ENCODE data around the gene PCDHA4.
"Not testable (repeated sequence)": the region's sequence is repeated elsewhere in the genome, so short reads cannot be mapped to it uniquely, and the experiment has no call there.

PCDHA4 gene

GRCh38 chr5:140848139-140849102 lies 41.6 kb downstream of the PCDHA4 start, which contains the start of gene PCDHA9:
Gene PCDHA9 (plus strand): TSS chr5:140848382. CDS start chr5:140848496, 114 bp downstream.
- peaks cover 0 to 40% of the 10 kb centered on the region in 2 donors for H3K9me3 ChIP-seq (replicated peaks in 1 of 2; ENCODE audit: control insufficient read depth in 2 of 2, insufficient read depth in 1 of 2, low read depth in 1 of 2, low read length in 2 of 2)
- not testable (repeated sequence) for H4K91ac ChIP-seq (ENCODE audit: low read depth, low read length, poor library complexity); H3K4me1 ChIP-seq (ENCODE audit: control insufficient read depth in 2 of 2, insufficient read depth in 1 of 2, low read depth in 1 of 2, low read length in 2 of 2); H3K4me2 ChIP-seq (ENCODE audit: insufficient read depth, low read length, poor library complexity, severe bottlenecking); H2AK5ac ChIP-seq (ENCODE audit: low read depth, low read length); H3K27me3 ChIP-seq (ENCODE audit: control insufficient read depth in 3 of 3, insufficient read depth in 3 of 3, low read depth in 1 of 3, low read length in 3 of 3); H3K18ac ChIP-seq (ENCODE audit: low read length); H2BK15ac ChIP-seq (ENCODE audit: low read length); H3K23ac ChIP-seq (ENCODE audit: low read depth, low read length, poor library complexity); H3K4ac ChIP-seq (ENCODE audit: low read length); H3K36me3 ChIP-seq (replicated peaks in 1 of 2; ENCODE audit: control insufficient read depth in 2 of 2, insufficient read depth in 2 of 2, low read length in 2 of 2); H2BK12ac ChIP-seq (ENCODE audit: low read length); H3K27ac ChIP-seq (replicated peaks; ENCODE audit: low read length); H2BK5ac ChIP-seq (ENCODE audit: low read length); H3K14ac ChIP-seq (ENCODE audit: low read length); H3K9ac ChIP-seq (ENCODE audit: low read depth, low read length, poor library complexity); H3K4me3 ChIP-seq (ENCODE audit: low read length in 2 of 2); H2BK120ac ChIP-seq (ENCODE audit: low read depth, low read length); DNase-seq (ENCODE audit: low spot score); H3K79me1 ChIP-seq (ENCODE audit: low read depth, low read length); H4K8ac ChIP-seq (ENCODE audit: low read depth, low read length); H2AFZ ChIP-seq (ENCODE audit: low read length)
- no CpG with 5 or more reads among the region's 48 CpGs for WGBS, 2 donors (ENCODE audit: extremely low coverage in 2 of 2, insufficient read length in 2 of 2, insufficient replicate concordance in 1 of 2)

- not testable (repeated sequence) for H2BK120ac ChIP-seq (ENCODE audit: low read depth, low read length); H2AK5ac ChIP-seq (ENCODE audit: low read depth, low read length); H3K4me3 ChIP-seq (ENCODE audit: low read length in 2 of 2); H3K9ac ChIP-seq (ENCODE audit: low read depth, low read length, poor library complexity); H4K8ac ChIP-seq (ENCODE audit: low read depth, low read length); H3K4me2 ChIP-seq (ENCODE audit: insufficient read depth, low read length, poor library complexity, severe bottlenecking); H3K4me1 ChIP-seq (ENCODE audit: control insufficient read depth in 2 of 2, insufficient read depth in 1 of 2, low read depth in 1 of 2, low read length in 2 of 2); DNase-seq (ENCODE audit: low spot score); H3K27me3 ChIP-seq (ENCODE audit: control insufficient read depth in 3 of 3, insufficient read depth in 3 of 3, low read depth in 1 of 3, low read length in 3 of 3); H2AFZ ChIP-seq (ENCODE audit: low read length); H2BK5ac ChIP-seq (ENCODE audit: low read length); H4K91ac ChIP-seq (ENCODE audit: low read depth, low read length, poor library complexity); H2BK15ac ChIP-seq (ENCODE audit: low read length); H3K23ac ChIP-seq (ENCODE audit: low read depth, low read length, poor library complexity); H3K36me3 ChIP-seq (replicated peaks in 1 of 2; ENCODE audit: control insufficient read depth in 2 of 2, insufficient read depth in 2 of 2, low read length in 2 of 2); H3K27ac ChIP-seq (replicated peaks; ENCODE audit: low read length); H2BK12ac ChIP-seq (ENCODE audit: low read length); H3K18ac ChIP-seq (ENCODE audit: low read length); H3K79me1 ChIP-seq (ENCODE audit: low read depth, low read length); H3K4ac ChIP-seq (ENCODE audit: low read length); H3K14ac ChIP-seq (ENCODE audit: low read length)
- H3K9me3 ChIP-seq (replicated peaks in 1 of 2; ENCODE audit: control insufficient read depth in 2 of 2, insufficient read depth in 1 of 2, low read depth in 1 of 2, low read length in 2 of 2): peaks cover 0 to 30% of the 10 kb centered on the region in 2 donors
- WGBS, 2 donors (ENCODE audit: extremely low coverage in 2 of 2, insufficient read length in 2 of 2, insufficient replicate concordance in 1 of 2): no CpG with 5 or more reads among the region's 101 CpGs
Measured at GRCh38 chr5:140849831-140850634, 43.2 kb downstream of the PCDHA4 start.

GRCh38 chr5:140855772-140856674 lies 49.2 kb downstream of the PCDHA4 start, which contains the start of gene PCDHA10:
Gene PCDHA10 (plus strand): TSS chr5:140855897. CDS start chr5:140856049, 152 bp downstream.
- WGBS, 2 donors (ENCODE audit: extremely low coverage in 2 of 2, insufficient read length in 2 of 2, insufficient replicate concordance in 1 of 2): no CpG with 5 or more reads among the region's 44 CpGs
- peak within 1 kb of the TSS in 1 of 2 donors; percentile 74 for H3K4me3 ChIP-seq (ENCODE audit: low read length in 2 of 2)
- H4K8ac ChIP-seq (ENCODE audit: low read depth, low read length): no peak within 1 kb of the TSS

More at GRCh38 chr5:140855772-140856674, 49.2 kb downstream of the PCDHA4 start, which contains the start of gene PCDHA10:
- H3K4me1 ChIP-seq (ENCODE audit: control insufficient read depth in 2 of 2, insufficient read depth in 1 of 2, low read depth in 1 of 2, low read length in 2 of 2): no peaks in the 10 kb centered on the region
- H2AK5ac ChIP-seq (ENCODE audit: low read depth, low read length): no peak within 1 kb of the TSS
- no peak within 1 kb of the TSS for H2BK15ac ChIP-seq (ENCODE audit: low read length)
- no peak within 1 kb of the TSS for H3K14ac ChIP-seq (ENCODE audit: low read length)
- H4K91ac ChIP-seq (ENCODE audit: low read depth, low read length, poor library complexity): no peak within 1 kb of the TSS
- H2BK12ac ChIP-seq (ENCODE audit: low read length): no peak within 1 kb of the TSS
- H3K9me3 ChIP-seq (replicated peaks in 1 of 2; ENCODE audit: control insufficient read depth in 2 of 2, insufficient read depth in 1 of 2, low read depth in 1 of 2, low read length in 2 of 2): peaks cover 5 to 34% of the 10 kb centered on the region in 2 donors
- peak within 1 kb of the TSS; percentile 44 for H3K9ac ChIP-seq (ENCODE audit: low read depth, low read length, poor library complexity)
- H3K4ac ChIP-seq (ENCODE audit: low read length): no peak within 1 kb of the TSS
- DNase-seq (ENCODE audit: low spot score): peak; percentile 24
- no peaks in the 10 kb centered on the region for H3K27me3 ChIP-seq (ENCODE audit: control insufficient read depth in 3 of 3, insufficient read depth in 3 of 3, low read depth in 1 of 3, low read length in 3 of 3)
- no peak within 1 kb of the TSS for H3K4me2 ChIP-seq (ENCODE audit: insufficient read depth, low read length, poor library complexity, severe bottlenecking)
- H3K36me3 ChIP-seq (replicated peaks in 1 of 2; ENCODE audit: control insufficient read depth in 2 of 2, insufficient read depth in 2 of 2, low read length in 2 of 2): peaks cover 0 to 11% of the 10 kb centered on the region in 2 donors
- no peak within 1 kb of the TSS for H2AFZ ChIP-seq (ENCODE audit: low read length)
- H3K23ac ChIP-seq (ENCODE audit: low read depth, low read length, poor library complexity): no peak within 1 kb of the TSS
- H2BK120ac ChIP-seq (ENCODE audit: low read depth, low read length): no peak within 1 kb of the TSS
- no peak within 1 kb of the TSS for H3K18ac ChIP-seq (ENCODE audit: low read length)
- H3K79me1 ChIP-seq (ENCODE audit: low read depth, low read length): peaks cover 4% of the 10 kb centered on the region
- no peak within 1 kb of the TSS for H3K27ac ChIP-seq (replicated peaks; ENCODE audit: low read length)
- no peak within 1 kb of the TSS for H2BK5ac ChIP-seq (ENCODE audit: low read length)

All from neuronal stem cell (in vitro differentiated cells).